Measurements from ENCODE around the gene OR6C2.
"Not testable (repeated sequence)": the region's sequence is repeated elsewhere in the genome, so short reads cannot be mapped to it uniquely, and the experiment has no call there.

Gene OR6C2

GRCh38 chr12:55443776-55444175, at the start of gene OR6C2:
Gene OR6C2, plus strand, starts transcription at chr12:55444076. Its CDS starts 8,138 bp downstream, at chr12:55452214.
- DNase-seq = no peak

DNA sequence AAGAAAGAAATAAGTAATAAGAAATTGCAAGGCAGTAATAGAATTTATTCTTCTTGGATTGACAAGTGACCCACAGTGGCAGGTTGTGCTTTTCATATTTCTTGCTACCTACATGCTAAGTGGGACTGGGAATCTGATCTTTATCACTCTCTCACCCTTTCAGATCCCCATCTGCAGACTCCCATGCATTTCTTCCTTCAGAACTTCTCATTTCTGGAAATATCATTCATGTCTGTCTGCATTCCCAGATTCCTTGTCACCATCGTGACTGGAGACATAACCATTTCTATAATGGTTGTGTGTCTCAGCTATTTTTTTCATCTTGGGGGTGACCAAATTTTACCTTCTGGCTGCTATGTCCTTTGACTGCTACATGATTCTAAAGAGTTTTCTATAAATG, 47.5 kb upstream of the OR6C2 start:
- no peak for DNase-seq

DNA sequence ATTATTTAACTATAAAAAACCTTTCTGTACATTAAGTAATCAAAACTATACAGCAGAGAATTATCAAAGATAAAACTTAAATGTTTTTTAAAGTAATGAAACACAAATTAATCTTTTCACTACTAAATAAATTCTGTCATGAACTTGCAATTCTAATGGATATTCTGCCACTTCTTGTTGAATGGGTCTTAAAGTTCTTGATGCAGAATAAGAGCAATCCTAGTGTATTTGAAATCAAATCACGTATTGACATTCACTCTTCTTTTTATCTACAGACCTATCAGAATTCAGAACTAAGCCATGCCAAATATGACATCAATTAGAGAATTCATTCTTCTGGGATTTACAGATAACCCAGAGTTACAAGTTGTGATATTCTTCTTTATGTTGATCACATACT, 43.6 kb upstream of the OR6C2 start, which contains the start of gene OR6C65:
Gene OR6C65, plus strand, starts transcription at position 301 of the 400 bp plus-strand sequence. Its CDS starts 0 bp downstream, at position 301.
- DNase-seq = no peak

DNA sequence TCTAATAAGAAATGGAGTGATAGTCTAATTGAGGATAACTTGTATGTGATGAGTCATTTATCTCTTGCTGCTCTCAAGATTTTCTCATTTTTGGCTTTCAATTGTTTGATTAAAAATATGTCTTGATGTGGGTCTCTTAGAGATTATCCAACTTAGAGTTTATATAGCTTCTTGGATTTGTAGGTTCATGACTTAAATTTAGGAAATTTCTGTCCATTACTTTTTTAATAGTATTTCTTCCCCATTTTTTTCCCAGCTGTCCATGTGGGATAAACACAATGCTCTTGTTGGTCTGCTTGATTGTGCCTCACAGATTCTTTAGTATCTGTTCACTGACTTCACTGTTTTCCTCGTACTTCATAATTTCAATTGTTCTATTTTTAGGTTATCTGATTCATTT, 36.0 kb upstream of the OR6C2 start:
- DNase-seq = no peak

GRCh38 chr12:55409133-55409532, 34.7 kb upstream of the OR6C2 start:
- not testable (repeated sequence) for DNase-seq

DNA sequence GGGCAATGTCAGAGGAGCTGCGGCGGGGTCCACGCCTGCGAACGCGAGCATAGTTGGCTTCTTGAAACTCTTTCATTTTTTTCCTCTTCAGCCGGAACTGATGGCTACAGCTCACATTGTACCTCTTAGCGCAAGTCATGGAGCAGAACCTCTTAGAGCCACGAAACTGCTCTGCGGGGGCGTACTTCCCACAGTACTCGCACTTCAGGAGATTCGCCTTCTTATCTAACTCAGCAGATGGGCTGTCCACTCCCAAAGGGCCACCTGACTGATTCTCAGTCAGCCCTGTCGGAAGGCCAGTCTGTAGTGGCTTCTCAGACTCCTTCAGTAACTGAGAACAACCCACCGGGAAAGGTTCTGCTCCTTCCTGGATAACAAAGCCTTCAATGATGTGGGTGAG, 31.7 kb upstream of the OR6C2 start:
- not testable (repeated sequence) for DNase-seq

GRCh38 chr12:55413498-55414388, 30.1 kb upstream of the OR6C2 start:
- DNase-seq = not testable (repeated sequence)

- not testable (repeated sequence) for DNase-seq
Observed at GRCh38 chr12:55414396-55414823, 29.5 kb upstream of the OR6C2 start.

- DNase-seq = not testable (repeated sequence)
Observed at GRCh38 chr12:55414889-55415288, 29.0 kb upstream of the OR6C2 start.

DNA sequence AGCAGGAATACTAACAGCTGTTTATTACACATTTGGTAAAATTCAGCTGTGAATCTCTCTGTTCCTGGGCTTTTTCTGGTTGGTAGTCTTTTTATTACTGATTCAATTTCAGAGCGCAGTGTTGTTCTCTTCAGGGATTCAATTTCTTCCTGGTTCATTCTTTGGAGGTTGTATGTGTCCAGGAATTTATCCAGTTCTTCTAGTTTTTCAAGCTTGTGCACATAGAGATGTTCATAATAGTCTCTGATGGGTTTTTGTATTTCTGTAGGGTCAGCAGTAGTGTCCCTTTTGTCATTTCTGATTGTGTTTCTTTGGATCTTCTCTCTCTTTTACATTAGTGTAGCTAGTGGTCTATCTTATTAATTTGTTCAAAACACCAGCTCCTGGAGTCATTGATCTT, 26.9 kb upstream of the OR6C2 start:
- no peak for DNase-seq

DNA sequence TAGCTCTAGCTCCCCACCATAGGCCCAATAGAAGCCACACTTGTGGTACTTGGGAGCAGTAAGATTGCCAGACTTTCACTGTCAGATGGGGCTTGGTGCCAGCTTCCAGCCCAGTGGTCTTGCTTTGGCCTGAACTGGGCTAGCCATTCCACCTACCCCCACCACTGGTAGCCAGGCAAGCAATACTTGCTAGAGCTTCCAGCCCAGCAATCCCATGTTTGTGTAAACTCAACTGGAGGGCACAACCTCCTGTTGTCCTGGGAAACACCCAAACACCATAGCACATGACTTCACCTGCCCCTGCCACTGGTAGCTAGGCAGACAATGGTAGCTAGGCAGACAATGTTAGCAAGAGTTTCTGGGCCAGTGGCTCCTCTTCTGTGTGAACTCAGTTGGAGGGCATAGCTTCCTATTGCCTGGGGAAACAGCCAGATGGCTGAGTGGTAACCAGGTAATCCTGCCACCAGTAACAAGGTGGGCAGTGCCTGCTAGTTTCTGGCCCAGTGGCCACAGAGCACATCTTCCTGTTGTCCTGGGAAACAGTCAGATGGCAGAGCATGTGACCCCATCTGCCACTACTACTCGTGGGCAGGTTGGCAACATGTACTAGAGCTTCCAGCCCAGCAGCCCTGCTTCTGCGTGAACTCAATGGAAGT, 23.4 kb upstream of the OR6C2 start:
- DNase-seq = no peak

- DNase-seq = no peak
Observed at GRCh38 chr12:55425954-55426353, 17.9 kb upstream of the OR6C2 start, which contains the start of gene OR6C76. Gene OR6C76, plus strand, starts transcription at chr12:55426254. Its CDS starts 0 bp downstream, at chr12:55426254.

- no peak for DNase-seq
Observed at GRCh38 chr12:55428331-55429243, 15.3 kb upstream of the OR6C2 start.

- DNase-seq = not testable (repeated sequence)
Observed at GRCh38 chr12:55441233-55441632, 2.6 kb upstream of the OR6C2 start.

DNA sequence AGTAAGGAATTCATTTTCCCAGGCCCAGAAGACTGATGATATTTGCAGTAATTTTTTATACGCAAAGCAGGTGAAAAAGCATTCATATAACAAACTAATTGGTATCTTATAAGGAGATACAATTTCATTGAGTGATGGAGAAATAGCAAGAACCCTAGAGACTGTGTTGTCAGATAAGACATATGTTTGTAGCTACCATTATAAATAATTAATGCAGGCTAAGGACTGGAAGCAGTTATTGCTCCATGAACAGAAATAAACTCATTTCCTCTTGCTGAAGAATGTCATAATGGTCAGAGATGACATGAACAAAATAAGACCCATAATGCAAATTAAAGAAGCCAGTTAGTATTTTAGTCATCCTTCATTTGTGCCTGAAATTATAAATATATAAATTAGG, 1.5 kb downstream of the OR6C2 start:
- DNase-seq = no peak

DNA sequence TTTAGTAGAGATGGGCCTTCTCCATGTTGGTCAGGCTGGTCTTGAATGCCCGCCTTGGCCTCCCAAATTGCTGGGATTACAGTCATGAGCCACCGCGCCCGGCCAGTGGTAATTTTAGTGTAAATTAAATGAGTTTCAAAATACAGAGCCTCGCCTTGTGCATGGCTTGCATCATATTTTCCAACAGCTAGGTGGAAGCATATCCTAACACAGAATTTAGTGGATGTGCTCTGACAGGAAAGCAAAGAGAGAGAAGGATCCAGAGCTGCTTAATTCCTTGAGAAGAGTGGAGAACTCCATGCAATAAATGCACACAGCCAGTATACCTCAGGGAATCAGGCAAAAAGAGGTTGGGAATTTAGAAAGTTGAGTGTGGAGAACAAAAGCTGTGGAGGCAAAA, 2.5 kb downstream of the OR6C2 start:
- DNase-seq = no peak

GRCh38 chr12:55448825-55449224, 4.9 kb downstream of the OR6C2 start:
- no peak for DNase-seq

DNA sequence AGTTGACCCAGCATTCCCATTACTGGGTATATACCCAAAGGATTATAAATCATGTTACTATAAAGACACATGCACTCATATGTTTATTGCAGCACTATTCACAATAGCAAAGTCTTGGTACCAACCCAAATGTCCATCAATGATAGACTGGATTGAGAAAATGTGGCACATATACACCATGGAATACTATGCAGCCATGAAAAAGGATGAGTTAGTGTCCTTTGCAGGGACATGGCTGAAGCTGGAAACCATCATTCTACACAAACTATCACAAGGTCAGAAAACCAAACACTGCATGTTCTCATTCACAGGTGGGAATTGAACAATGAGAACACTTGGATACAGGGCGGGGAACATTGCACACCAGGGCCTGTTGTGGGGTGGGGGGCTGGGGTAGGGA, 21.1 kb downstream of the OR6C2 start:
- not testable (repeated sequence) for DNase-seq

GRCh38 chr12:55467836-55468235, 24.0 kb downstream of the OR6C2 start:
- no peak for DNase-seq

DNA sequence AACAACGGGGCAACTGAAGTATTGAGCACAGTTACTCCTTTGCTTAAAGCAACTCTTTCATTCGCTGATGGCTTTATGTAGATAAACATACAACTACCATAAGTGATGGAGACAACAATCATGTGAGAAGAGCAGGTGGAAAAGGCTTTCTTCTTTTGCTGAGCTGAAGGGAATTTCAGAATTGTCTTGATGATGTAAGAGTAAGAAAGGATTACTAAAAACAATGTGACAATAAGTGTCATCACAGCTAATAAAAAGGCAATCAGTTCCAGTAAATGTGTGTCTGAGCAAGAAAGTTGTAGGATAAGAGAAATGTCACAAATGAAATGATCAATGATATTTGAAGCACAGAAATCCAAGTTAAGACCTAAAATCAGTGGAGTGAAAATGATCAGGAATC, 25.4 kb downstream of the OR6C2 start:
- no peak for DNase-seq

- DNase-seq = no peak
Observed at GRCh38 chr12:55470088-55470829, 26.4 kb downstream of the OR6C2 start, which contains the start of gene OR6C70. Gene OR6C70, minus strand, starts transcription at chr12:55470138. Its CDS starts 0 bp downstream, at chr12:55470138.

- DNase-seq = no peak
Observed at GRCh38 chr12:55472264-55472663, 28.4 kb downstream of the OR6C2 start.
